HepG2 (cell line): Measurements from ENCODE around the gene NADK2. TPM values are rescaled to one million over a fixed set of nuclear protein-coding genes. Genes with fewer than 3 reads are reported as not detected.
A peak's percentile ranks its signal among the peaks of the same experiment; 100 is the strongest.

Source experiments
- AGO2 ChIP-seq: fragments of 200-400 bp; formaldehyde crosslinking; optimal IDR thresholded peaks from 2 replicates; pipeline ENCODE3; 2017; ENCODE audit warnings: mild to moderate bottlenecking, low read depth, low read length, moderate library complexity
- AHR ChIP-seq: IDR thresholded peaks from 2 replicates; pipeline ENCODE4 v1.6.1; 2018; ENCODE audit warnings: missing genetic modification reagents, missing compliant biosample characterization
- ATF7 ChIP-seq, 2 experiments: fragments of 450-650 bp in 1 of 2; sonication (generic) in 1 of 2; formaldehyde crosslinking in 1 of 2; IDR thresholded peaks; 2 replicates each; pipeline versions ENCODE4 v1.4.0 to v1.6.1; 2016 to 2020; ENCODE audit warnings: antibody characterized with exemption in 1 of 2, mild to moderate bottlenecking in 1 of 2, missing genetic modification reagents in 1 of 2
- BORCS8-MEF2B ChIP-seq: sonication (generic); formaldehyde crosslinking; IDR thresholded peaks from 2 replicates; pipeline ENCODE4 v1.8.0; 2022; ENCODE audit warnings: mild to moderate bottlenecking, missing genetic modification reagents
- CBX2 ChIP-seq, 2 experiments: fragments of 200-600 bp in 1 of 2; sonication (generic); formaldehyde crosslinking in 1 of 2; IDR thresholded peaks; 2 replicates each; pipeline versions ENCODE4 v1.7.0 to v1.8.1; 2018 to 2022; ENCODE audit warnings: low read depth in 2 of 2, low read length in 1 of 2, mild to moderate bottlenecking in 1 of 2, missing genetic modification reagents in 1 of 2
- HOXA3 ChIP-seq: sonication (generic); formaldehyde crosslinking; IDR thresholded peaks from 2 replicates; pipeline ENCODE4 v1.5.0; 2020; ENCODE audit warnings: missing genetic modification reagents
- MYC ChIP-seq: sonication (generic); formaldehyde crosslinking; IDR thresholded peaks from 2 replicates; pipeline ENCODE4 v1.9.0; 2021; ENCODE audit warnings: missing genetic modification reagents, borderline replicate concordance
- PAX8 ChIP-seq: sonication (generic); formaldehyde crosslinking; IDR thresholded peaks from 2 replicates; pipeline ENCODE4 v1.8.0; 2022; ENCODE audit warnings: mild to moderate bottlenecking, missing genetic modification reagents, borderline replicate concordance
- PITX1 ChIP-seq: sonication (generic); formaldehyde crosslinking; IDR thresholded peaks from 2 replicates; pipeline ENCODE4 v1.5.1; 2020; ENCODE audit warnings: mild to moderate bottlenecking, missing genetic modification reagents
- RAD51 ChIP-seq: fragments of 450-650 bp; IDR thresholded peaks from 2 replicates; pipeline ENCODE4 v1.6.1; 2016; ENCODE audit warnings: borderline replicate concordance
- RCOR2 ChIP-seq: IDR thresholded peaks from 2 replicates; pipeline ENCODE4 v1.6.1; 2016; ENCODE audit warnings: missing biosample characterization, missing genetic modification reagents
- REPIN1 ChIP-seq: sonication (generic); formaldehyde crosslinking; IDR thresholded peaks from 2 replicates; pipeline ENCODE4 v1.8.0; 2022; ENCODE audit warnings: missing genetic modification reagents, low read depth, mild to moderate bottlenecking, borderline replicate concordance
- U2AF2 ChIP-seq: fragments of 200-400 bp; formaldehyde crosslinking; IDR thresholded peaks from 2 replicates; pipeline ENCODE4 v1.6.1; 2017; ENCODE audit warnings: low read depth, mild to moderate bottlenecking, low read length
- ZFP1 ChIP-seq: IDR thresholded peaks from 2 replicates; pipeline ENCODE4 v1.6.1; 2016
- ZNF234 ChIP-seq: sonication (generic); formaldehyde crosslinking; conservative IDR thresholded peaks from 2 replicates; pipeline ENCODE4 v1.5.1; 2020; ENCODE audit warnings: mild to moderate bottlenecking, missing genetic modification reagents
- ZNF296 ChIP-seq: sonication (generic); formaldehyde crosslinking; conservative IDR thresholded peaks from 2 replicates; pipeline ENCODE4 v1.5.0; 2020; ENCODE audit warnings: mild to moderate bottlenecking, missing genetic modification reagents
- ZNF337 ChIP-seq: sonication (generic); formaldehyde crosslinking; IDR thresholded peaks from 2 replicates; pipeline ENCODE4 v1.5.1; 2020; ENCODE audit warnings: missing genetic modification reagents, low read depth, mild to moderate bottlenecking, borderline replicate concordance
- ZNF616 ChIP-seq: sonication (generic); formaldehyde crosslinking; IDR thresholded peaks from 2 replicates; pipeline ENCODE4 v1.5.0; 2020; ENCODE audit warnings: low read depth, mild to moderate bottlenecking, missing genetic modification reagents
- ZNF83 ChIP-seq: sonication (generic); formaldehyde crosslinking; IDR thresholded peaks from 2 replicates; pipeline ENCODE4 v1.4.0; 2020; ENCODE audit warnings: missing genetic modification reagents, mild to moderate bottlenecking, borderline replicate concordance
- ZNF878 ChIP-seq: sonication (generic); formaldehyde crosslinking; IDR thresholded peaks from 2 replicates; pipeline ENCODE4 v1.8.1; 2023; ENCODE audit warnings: mild to moderate bottlenecking, missing genetic modification reagents, moderate library complexity
- polyA plus RNA-seq, 8 experiments: library from polyadenylated mRNA; depleted of rRNA in 3 of 8; stranded (reverse) in 7 of 8; unstranded in 1 of 8; fragments of >200 nt; fragmentation: Illumina TruSeq in 4 of 8; extraction: Trizol in 4 of 8; gene quantifications; 2 replicates each; pipeline versions ENCODE4 v1.2.1 to v1.2.3, GENCODE V29; 2011 to 2016; ENCODE audit warnings: low read depth in 4 of 8, missing spikeins in 1 of 8, mixed read lengths in 1 of 8; ENCODE audit not compliant: insufficient read depth in 1 of 8
- total RNA-seq, 5 experiments: library from RNA; depleted of rRNA; stranded (reverse); fragments of >200 nt; fragmentation: Illumina TruSeq; extraction: Trizol; gene quantifications; 2 replicates each; pipeline ENCODE4 v1.2.3, GENCODE V29; 2016; ENCODE audit warnings: low read depth in 1 of 5
- TF ChIP-seq, protein P1 (sequence below): sonication (generic); formaldehyde crosslinking; IDR thresholded peaks from 2 replicates; pipeline ENCODE4 v1.8.0; 2022; ENCODE audit warnings: mild to moderate bottlenecking, missing genetic modification reagents, borderline replicate concordance
- TF ChIP-seq, protein P2 (sequence below): sonication (generic); formaldehyde crosslinking; IDR thresholded peaks from 2 replicates; pipeline ENCODE4 v1.8.0; 2022; ENCODE audit warnings: mild to moderate bottlenecking, missing genetic modification reagents
- TF ChIP-seq, protein P3 (sequence below): sonication (generic); formaldehyde crosslinking; IDR thresholded peaks from 2 replicates; pipeline ENCODE4 v1.5.0; 2020; ENCODE audit warnings: mild to moderate bottlenecking, missing genetic modification reagents
- TF ChIP-seq, protein P4 (sequence below): IDR thresholded peaks from 2 replicates; pipeline ENCODE4 v1.6.1; 2016

The NADK2 gene
- total and polyA plus RNA-seq, 2 of the 13 experiments (the other 11 are each of a cell fraction or from before 2014, with no cell fraction given), result 13.9 to 71.4 TPM

DNA sequence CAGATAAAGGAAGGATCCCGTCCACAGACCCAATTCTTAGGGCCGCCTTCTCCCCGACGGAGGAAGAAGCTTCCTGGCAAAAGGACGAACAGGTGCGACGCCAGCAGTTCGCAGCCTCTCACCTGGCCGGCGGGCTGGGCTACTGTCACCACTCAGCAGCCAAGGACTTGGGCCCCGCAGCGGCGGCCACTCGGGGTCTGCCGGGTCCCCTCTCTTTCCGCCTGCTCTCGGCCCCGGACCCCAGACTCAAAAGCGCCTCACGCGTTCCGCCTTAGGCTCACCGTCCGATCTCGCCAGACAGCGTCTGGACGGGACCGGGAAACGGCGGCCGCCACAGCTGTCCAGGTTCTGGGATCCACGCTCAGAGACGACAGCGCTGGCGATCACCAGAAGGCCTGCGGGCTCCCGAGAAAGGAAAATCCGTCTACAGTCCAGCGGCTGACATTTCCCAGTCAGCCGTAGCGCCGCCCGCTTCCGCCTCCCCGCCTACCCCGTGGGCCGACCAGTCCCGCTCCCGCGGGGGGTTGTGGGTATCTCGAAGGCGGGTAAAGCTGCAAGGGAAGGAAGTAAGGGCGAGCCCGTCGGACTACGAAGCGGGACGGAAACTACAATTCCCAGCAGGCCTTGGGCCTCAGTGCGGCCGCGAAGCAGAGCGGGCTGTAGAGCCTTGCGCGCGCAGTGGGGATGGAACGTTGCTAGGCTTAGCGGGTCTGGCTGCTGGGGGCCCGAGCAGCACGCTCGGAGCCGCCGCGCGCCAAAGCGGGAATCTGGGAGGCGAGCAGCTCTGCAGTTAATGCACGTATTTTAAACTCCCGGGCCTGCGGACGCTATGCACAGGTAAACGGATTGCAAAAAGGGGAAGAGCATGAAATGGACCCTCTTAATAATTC, 90.0 kb downstream of the NADK2 start, which contains the start of the genes LMBRD2 and SKP2 (continued):
- TF ChIP-seq, protein P1, sequence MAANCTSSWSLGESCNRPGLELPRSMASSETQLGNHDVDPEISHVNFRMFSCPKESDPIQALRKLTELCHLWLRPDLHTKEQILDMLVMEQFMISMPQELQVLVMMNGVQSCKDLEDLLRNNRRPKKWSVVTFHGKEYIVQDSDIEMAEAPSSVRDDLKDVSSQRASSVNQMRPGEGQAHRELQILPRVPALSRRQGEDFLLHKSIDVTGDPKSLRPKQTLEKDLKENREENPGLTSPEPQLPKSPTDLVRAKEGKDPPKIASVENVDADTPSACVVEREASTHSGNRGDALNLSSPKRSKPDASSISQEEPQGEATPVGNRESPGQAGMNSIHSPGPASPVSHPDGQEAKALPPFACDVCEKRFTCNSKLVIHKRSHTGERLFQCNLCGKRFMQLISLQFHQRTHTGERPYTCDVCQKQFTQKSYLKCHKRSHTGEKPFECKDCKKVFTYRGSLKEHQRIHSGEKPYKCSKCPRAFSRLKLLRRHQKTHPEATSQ (CRISPR knock-in tag), result peak; percentile 28; the same call in 1 of the 2 replicates
- peak; percentile 77; the same call in 1 of the 2 replicates for TF ChIP-seq MYC (CRISPR knock-in tag)
- no peak for TF ChIP-seq U2AF2
- peak; percentile 76; the same call in 1 of the 2 replicates for TF ChIP-seq ZNF83 (CRISPR knock-in tag)
- TF ChIP-seq AHR (CRISPR knock-in tag), result 0 out of 2 replicates have a peak, but pooled peaks have one; percentile 54
- TF ChIP-seq RCOR2, result no peak
- peak; percentile 42 for TF ChIP-seq AGO2
- 0 out of 2 replicates have a peak, but pooled peaks have one; percentile 39 for TF ChIP-seq ZFP1 (CRISPR knock-in tag)
- no peak for TF ChIP-seq CBX2 (IDR thresholded peaks at IDR 0.05; ENCODE audit: low read depth, low read length)
- TF ChIP-seq CBX2 (CRISPR knock-in tag; IDR thresholded peaks at IDR 0.05; ENCODE audit: low read depth), result no peak
- TF ChIP-seq BORCS8-MEF2B, result peak; percentile 93
- TF ChIP-seq, protein P2, sequence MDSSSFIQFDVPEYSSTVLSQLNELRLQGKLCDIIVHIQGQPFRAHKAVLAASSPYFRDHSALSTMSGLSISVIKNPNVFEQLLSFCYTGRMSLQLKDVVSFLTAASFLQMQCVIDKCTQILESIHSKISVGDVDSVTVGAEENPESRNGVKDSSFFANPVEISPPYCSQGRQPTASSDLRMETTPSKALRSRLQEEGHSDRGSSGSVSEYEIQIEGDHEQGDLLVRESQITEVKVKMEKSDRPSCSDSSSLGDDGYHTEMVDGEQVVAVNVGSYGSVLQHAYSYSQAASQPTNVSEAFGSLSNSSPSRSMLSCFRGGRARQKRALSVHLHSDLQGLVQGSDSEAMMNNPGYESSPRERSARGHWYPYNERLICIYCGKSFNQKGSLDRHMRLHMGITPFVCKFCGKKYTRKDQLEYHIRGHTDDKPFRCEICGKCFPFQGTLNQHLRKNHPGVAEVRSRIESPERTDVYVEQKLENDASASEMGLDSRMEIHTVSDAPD (CRISPR knock-in tag), result no peak
- TF ChIP-seq ZNF616, result 0 out of 2 replicates have a peak, but pooled peaks have one; percentile 67
- TF ChIP-seq ZNF234, result no peak
- TF ChIP-seq, protein P3, sequence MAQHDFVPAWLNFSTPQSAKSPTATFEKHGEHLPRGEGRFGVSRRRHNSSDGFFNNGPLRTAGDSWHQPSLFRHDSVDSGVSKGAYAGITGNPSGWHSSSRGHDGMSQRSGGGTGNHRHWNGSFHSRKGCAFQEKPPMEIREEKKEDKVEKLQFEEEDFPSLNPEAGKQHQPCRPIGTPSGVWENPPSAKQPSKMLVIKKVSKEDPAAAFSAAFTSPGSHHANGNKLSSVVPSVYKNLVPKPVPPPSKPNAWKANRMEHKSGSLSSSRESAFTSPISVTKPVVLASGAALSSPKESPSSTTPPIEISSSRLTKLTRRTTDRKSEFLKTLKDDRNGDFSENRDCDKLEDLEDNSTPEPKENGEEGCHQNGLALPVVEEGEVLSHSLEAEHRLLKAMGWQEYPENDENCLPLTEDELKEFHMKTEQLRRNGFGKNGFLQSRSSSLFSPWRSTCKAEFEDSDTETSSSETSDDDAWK (CRISPR knock-in tag), result no peak
- no peak; the same call in 1 of the 2 replicates for TF ChIP-seq PAX8 (CRISPR knock-in tag)
- TF ChIP-seq RAD51, result no peak
- TF ChIP-seq PITX1 (CRISPR knock-in tag), result peak; percentile 58; the same call in 1 of the 2 replicates
- TF ChIP-seq ZNF296 (CRISPR knock-in tag), result no peak
- TF ChIP-seq, protein P4, sequence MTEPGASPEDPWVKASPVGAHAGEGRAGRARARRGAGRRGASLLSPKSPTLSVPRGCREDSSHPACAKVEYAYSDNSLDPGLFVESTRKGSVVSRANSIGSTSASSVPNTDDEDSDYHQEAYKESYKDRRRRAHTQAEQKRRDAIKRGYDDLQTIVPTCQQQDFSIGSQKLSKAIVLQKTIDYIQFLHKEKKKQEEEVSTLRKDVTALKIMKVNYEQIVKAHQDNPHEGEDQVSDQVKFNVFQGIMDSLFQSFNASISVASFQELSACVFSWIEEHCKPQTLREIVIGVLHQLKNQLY (CRISPR knock-in tag), result peak; percentile 61
- peak; percentile 90 for TF ChIP-seq REPIN1
- no peak; the same call in 1 of the 2 replicates for TF ChIP-seq ZNF337 (CRISPR knock-in tag)
- no peak for TF ChIP-seq ATF7 (IDR thresholded peaks at IDR 0.05)
- no peak for TF ChIP-seq ATF7 (CRISPR knock-in tag; IDR thresholded peaks at IDR 0.05)
- TF ChIP-seq HOXA3 (CRISPR knock-in tag), result peak; percentile 85
- 0 out of 2 replicates have a peak, but pooled peaks have one; percentile 16 for TF ChIP-seq ZNF878 (CRISPR knock-in tag)
